GM12892 (cell line): ENCODE results near the gene KLF14.

Source experiments
- POLR2A ChIP-seq: IDR thresholded peaks from 2 replicates; pipeline ENCODE4 v1.6.1; 2011; ENCODE audit warnings: low read depth, low read length, control low read depth
- POLR2AphosphoS5 ChIP-seq: IDR thresholded peaks from 2 replicates; pipeline ENCODE4 v1.6.1; 2011; ENCODE audit warnings: low read depth, low read length, control low read depth
- TAF1 ChIP-seq: IDR thresholded peaks from 2 replicates; pipeline ENCODE4 v1.6.1; 2011; ENCODE audit warnings: low read depth, mild to moderate bottlenecking, control low read depth, low read length, borderline replicate concordance

GRCh38 chr7:130768854-130769253 is 34.8 kb upstream of the KLF14 start:
- TF ChIP-seq POLR2A (no peak), POLR2AphosphoS5 (no peak), TAF1 (no peak)
